ENCODE data around the gene PIGL.
"Not testable (repeated sequence)": the region's sequence is repeated elsewhere in the genome, so short reads cannot be mapped to it uniquely, and the experiment has no call there.

PIGL gene

GRCh38 chr17:16222406-16222805 lies 5.4 kb downstream of the PIGL start:
- DNase-seq: no peak

- DNase-seq: not testable (repeated sequence)
Measured at GRCh38 chr17:16229912-16230561, 13.0 kb downstream of the PIGL start.

- DNase-seq: no peak
Measured at GRCh38 chr17:16232391-16232790, 15.4 kb downstream of the PIGL start.

GRCh38 chr17:16239931-16240330 lies 22.9 kb downstream of the PIGL start:
- no peak for DNase-seq

- DNase-seq: no peak
Measured at GRCh38 chr17:16241906-16242399, 24.9 kb downstream of the PIGL start.

GRCh38 chr17:16243385-16243784 lies 26.4 kb downstream of the PIGL start:
- no peak for DNase-seq

GRCh38 chr17:16243801-16244567 lies 27.0 kb downstream of the PIGL start:
- no peak for DNase-seq

GRCh38 chr17:16247586-16247984 lies 30.6 kb downstream of the PIGL start:
- DNase-seq: no peak

GRCh38 chr17:16250635-16251034 lies 33.6 kb downstream of the PIGL start:
- DNase-seq: peak; percentile 5

- no peak for DNase-seq
Measured at GRCh38 chr17:16251043-16251442, 34.0 kb downstream of the PIGL start.

- no peak for DNase-seq
Measured at GRCh38 chr17:16251556-16251955, 34.5 kb downstream of the PIGL start.

GRCh38 chr17:16254773-16255400 lies 37.9 kb downstream of the PIGL start:
- DNase-seq: no peak

- peak; percentile 61 for DNase-seq
Measured at GRCh38 chr17:16255481-16255921, 38.5 kb downstream of the PIGL start.

GRCh38 chr17:16258901-16259300 lies 41.9 kb downstream of the PIGL start:
- DNase-seq: no peak

GRCh38 chr17:16259926-16260325 lies 42.9 kb downstream of the PIGL start:
- DNase-seq: no peak

- DNase-seq: no peak
Measured at GRCh38 chr17:16261049-16261448, 44.0 kb downstream of the PIGL start.

- DNase-seq: no peak
Measured at GRCh38 chr17:16262201-16262600, 45.2 kb downstream of the PIGL start.

- DNase-seq: no peak
Measured at GRCh38 chr17:16267174-16267573, 50.2 kb downstream of the PIGL start.

- DNase-seq: no peak
Measured at GRCh38 chr17:16269658-16270057, 52.6 kb downstream of the PIGL start.

- no peak for DNase-seq
Measured at GRCh38 chr17:16272111-16272840, 55.3 kb downstream of the PIGL start.

GRCh38 chr17:16273499-16273898 lies 56.5 kb downstream of the PIGL start:
- no peak for DNase-seq

- no peak for DNase-seq
Measured at GRCh38 chr17:16273929-16274339, 56.9 kb downstream of the PIGL start.

- peak; percentile 1 for DNase-seq
Measured at GRCh38 chr17:16275024-16275423, 58.0 kb downstream of the PIGL start.
